GM18508 (cell line): ENCODE measurements around the gene PLEKHM3.
"Not testable (repeated sequence)": the region's sequence is repeated elsewhere in the genome, so short reads cannot be mapped to it uniquely, and the experiment has no call there.

Experiments used
- ATAC-seq: cut with Tn5 transposase; IDR thresholded peaks from one replicate; pipeline ENCODE4 v1.9.1; 2021; ENCODE audit warnings: moderate number of reproducible peaks; ENCODE audit not compliant: insufficient read depth, unreplicated experiment

The PLEKHM3 gene

DNA sequence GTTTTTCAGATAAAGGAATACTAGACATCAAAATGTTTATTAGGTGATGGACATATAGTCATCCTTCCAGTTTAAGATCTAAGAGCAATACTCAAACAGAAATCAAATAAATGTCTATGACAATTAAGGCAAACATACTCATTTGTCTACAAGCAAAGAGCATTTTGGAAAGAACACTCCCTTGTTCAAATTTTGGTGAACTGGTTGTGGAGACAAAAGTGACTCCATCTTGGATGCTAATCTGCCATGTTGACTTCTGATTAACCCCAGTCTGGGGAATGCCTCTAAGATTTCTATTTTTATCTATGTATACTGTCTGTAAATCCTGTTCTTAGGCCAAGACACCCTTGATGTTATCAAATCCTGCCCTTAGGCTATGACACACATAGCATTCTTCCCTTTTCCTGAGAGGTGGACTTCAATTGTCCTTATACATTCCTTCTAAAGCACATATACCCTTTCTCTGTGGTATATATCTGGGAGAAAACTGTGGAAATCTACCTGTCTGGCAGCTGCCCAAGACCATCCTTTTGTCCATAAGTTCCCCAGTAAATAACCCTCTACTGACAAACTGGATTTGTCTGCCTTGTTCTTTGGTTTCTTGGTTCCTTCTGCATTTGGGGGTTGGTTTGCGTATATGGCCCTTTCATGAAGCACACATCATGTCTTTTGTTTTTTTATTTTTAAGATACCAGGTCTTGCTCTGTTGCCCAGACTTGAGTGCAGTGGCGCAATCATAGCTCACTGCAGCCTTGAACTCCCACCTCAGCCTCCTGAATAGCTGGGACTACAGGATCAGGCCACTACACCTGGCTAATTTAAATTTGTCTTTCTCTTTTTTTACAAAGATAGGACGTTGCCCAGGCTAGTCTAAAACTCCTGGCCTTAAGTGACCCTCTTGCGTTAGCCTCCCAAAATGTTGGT, 12.5 kb upstream of the PLEKHM3 start:
- no peak for ATAC-seq

DNA sequence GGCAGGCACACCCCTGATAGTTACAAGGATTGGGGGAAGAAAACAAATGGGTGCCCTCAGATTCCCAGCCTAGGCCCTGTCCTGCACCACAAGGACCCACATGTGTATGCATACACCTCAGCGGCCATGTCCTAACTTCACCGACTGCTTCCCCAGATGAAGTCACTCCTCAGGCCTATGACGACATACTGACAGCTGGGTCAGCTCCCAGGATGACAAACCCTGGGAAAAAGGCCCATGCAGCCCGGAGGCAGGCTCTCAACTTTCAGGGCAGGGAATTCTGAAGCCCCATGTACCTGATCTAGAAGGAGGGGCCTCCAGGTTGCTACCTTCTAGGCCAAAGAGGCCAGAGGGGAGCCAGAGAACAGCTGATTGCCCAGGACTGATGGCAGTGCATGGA, 11.0 kb upstream of the PLEKHM3 start:
- no peak for ATAC-seq

DNA sequence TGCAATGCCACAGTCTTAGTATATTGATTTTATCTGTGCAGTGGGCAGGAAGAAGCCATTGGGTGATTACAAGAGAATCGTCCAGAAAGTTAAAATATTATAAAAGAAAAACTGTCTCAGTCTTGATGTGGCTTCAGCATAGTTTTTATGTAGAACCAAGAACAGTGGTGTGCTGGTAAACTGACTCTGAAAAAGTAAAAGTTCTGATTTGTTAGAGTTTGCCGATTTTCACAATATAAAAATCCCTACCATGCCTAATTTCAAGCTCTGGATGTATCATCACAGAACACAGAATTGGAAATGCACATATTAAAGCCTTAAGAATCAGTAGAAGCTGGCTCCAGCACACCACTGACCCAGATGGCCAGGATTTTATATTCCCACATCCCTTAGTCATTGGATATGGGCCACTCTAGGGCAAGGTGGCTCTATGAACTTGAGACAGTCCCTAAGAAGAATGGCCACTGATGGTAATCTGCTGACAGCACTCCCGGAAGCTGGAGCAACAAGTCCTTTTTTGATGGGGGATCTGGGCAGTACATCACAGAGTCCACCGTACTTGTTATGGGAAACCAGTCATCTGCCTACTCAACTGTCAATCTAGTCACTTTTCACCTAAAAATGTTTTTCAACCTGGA, 9.3 kb upstream of the PLEKHM3 start:
- ATAC-seq = no peak

DNA sequence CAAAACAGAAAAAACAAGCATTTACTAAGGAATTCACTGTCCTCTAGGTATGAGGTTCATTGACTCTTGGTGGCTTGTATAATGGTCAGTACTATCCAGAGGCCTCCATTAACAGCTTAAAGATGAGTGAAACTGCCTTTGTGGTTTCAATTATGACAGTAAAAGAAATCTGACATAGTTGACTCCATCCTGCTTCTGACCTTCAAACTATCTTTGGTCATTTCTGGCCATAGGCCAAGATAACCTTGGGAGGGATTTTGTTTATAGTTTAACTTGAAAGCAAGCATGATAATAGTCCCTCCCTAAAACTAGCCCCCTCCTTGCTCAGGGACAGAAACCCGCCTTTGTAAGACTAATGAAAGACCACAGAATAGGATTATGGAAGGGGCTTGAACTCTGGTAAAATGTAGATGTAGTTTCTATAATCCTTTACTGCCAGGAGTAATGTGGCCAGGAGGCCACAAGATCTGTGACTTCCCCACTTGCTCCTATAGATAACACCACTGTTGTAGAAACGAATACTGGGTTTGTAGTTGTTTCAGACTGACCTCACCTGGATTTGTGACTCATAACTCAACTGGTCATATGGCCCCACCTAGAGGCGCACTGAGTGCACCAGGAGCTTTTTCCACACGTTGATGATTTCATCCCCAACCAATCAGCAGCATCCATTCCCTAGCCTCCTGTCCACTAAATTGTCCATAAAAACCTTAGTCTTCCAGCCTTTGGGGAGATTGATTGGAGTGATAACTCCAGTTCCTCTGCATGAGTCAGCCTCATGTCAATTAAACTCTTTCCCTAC, 8.6 kb upstream of the PLEKHM3 start:
- peak; percentile 74 for ATAC-seq

- ATAC-seq = no peak
Observed at GRCh38 chr2:208031608-208032019, 6.3 kb upstream of the PLEKHM3 start.

DNA sequence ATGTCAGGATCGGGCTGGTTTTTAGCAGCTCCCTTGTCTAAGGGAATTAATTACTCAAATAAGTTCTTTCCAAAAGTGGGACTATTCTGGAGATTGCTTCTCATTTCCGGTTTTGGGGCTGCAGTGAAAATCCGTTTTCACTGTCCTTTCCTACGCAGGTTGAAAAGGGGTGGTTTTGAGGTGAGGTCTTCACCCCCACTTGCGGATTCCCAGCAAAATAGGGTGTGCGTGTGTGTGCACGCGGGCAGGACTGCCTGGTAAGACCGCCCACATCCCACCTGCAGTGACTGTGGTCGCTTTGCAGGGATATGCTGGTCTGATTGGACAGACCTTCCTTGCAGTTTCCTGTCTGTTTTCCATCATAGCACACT, 472 bp upstream of the PLEKHM3 start:
- ATAC-seq = no peak

GRCh38 chr2:208024091-208024490, 1.2 kb downstream of the PLEKHM3 start:
- no peak for ATAC-seq

- ATAC-seq = no peak
Observed at GRCh38 chr2:208020253-208020652, 5.1 kb downstream of the PLEKHM3 start.

DNA sequence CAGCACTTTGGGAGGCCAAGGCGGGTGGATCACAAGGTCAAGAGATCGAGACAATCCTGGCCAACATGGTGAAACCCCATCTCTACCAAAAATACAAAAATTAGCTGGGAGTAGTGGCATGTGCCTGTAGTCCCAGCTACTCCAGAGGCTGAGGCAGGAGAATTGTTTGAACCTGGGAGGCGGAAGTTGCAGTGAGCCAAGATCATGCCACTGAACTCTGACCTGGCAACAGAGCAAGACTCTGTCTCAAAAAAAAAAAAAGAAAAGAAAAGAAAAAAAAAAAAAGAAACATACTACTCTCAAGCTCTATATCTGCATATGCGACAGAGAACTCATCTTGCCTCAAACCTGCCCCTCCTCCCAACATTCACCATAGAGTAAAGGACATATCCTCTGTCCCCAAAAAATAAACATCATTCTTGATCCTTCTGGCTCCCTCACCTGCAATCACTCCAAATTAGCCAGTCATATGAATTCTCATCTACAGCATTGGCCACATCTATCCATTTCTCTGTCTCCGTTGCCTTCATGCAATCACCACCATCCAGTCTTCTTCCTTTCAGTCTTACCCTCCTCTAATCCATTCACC, 7.1 kb downstream of the PLEKHM3 start:
- ATAC-seq = not testable (repeated sequence)

DNA sequence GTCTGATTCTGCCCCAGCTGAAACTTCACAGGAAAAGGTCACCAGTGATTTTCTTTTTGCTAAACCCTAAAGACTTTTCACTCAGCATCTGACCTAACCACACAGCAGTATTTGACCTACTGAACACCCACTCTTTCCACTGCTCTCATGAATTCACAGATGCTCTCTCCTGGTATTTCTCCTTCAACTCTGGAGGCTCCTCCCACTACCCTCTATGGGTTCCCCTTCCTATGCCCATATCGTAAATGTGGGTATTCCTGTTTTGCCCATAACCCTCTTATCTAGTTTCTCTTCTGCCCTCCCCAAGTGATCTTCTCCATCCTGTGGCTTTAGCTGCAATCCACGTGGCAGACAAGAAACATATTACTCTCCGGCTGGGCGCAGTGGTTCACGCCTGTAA, 7.6 kb downstream of the PLEKHM3 start:
- ATAC-seq = no peak

DNA sequence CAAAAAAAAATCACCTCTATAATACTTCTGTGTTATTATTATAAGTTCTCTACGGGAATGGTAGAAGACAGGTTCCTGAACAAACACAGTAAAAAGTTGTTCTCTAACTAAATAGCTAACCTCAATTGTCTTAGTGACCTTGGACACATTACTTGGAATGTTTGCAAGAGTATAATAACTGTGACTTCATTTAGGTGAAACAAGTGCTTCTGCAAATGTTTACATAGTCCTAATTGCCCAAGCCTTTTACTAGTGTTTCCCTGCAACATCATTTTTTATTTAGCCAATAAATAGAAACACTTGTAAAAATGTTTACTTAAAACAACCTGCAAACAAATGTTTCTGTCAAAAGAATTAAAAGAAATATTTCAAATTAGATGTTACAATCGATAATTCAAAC, 9.9 kb downstream of the PLEKHM3 start:
- no peak for ATAC-seq

- ATAC-seq = no peak
Observed at GRCh38 chr2:208013285-208014178, 11.8 kb downstream of the PLEKHM3 start.

DNA sequence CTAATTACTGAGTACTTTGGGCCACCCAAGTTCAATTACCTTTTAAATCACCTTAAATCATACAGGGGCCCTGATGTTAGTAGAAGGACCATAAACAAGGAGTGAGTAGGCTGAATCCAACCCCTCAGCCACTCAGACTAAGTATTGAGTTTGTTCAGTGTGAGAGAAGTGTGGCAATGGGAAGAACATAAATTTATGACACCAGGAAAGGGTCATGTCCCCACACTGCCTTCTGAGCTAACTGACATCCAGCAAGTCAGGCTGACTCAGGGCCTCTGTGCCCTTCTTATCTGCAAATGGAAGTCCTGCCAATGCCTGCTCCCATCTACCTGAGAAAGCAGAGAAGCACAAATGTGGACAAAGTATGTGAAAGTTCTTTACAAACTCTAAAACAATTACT, 12.9 kb downstream of the PLEKHM3 start:
- ATAC-seq = no peak

DNA sequence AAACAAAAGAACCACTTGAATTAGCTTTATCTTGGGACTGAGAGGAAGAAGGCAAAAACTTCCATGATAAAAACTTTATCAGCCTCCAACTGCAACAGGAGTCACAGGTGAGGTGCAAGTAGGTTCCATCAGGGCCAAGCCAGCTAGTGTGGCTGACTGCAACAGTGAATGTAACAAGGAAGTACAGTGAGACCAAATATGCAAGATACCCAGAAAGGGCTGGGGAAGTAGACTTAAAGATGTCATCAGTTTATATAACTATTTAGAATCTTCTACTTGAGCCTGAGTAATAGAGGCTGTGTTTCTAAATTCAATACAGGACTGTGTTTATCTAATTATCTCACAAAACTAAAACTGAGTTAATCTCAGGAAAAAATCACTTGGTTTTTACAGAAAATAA, 14.8 kb downstream of the PLEKHM3 start:
- ATAC-seq = no peak

DNA sequence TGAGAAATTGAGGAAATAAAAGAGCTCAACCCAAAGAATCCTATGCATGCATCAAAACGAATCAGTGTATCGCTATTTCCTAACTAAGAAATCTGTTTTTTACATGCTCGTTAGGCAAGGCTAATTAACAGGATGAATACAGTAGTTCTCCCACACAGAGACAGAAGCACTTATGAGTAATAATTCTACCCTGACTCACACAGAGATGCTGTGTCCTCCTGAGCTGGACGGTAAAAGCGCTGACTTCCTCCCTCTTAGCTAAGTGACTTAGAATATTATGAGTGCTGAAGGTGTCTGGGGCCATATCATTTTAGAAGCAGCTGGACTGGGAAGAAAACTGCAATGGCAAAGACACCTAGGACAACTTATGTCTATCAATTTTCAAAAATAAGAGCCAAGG, 18.5 kb downstream of the PLEKHM3 start:
- no peak for ATAC-seq

- no peak for ATAC-seq
Observed at GRCh38 chr2:208006337-208006736, 19.0 kb downstream of the PLEKHM3 start.

GRCh38 chr2:208001924-208002323, 23.4 kb downstream of the PLEKHM3 start:
- no peak for ATAC-seq

- ATAC-seq = no peak
Observed at GRCh38 chr2:208000701-208001395, 24.5 kb downstream of the PLEKHM3 start.

DNA sequence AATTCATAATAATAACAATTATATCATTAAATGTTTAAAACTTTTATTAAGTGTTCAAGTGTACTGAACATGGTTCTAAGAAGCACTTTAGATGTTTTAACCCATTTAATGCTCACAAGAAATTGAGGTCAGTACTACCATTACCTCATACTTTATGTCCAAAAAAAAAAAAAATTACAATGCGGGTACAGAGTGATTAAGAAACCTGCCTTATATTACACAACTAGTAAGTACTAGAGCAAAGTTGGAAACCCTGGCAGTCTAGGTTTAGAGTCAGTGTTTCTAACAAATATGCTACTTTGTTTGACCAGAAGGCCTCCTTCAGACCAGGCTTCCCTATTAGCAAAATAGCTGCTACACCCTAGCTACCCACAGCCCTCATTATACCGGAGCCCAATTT, 28.5 kb downstream of the PLEKHM3 start:
- no peak for ATAC-seq
